Erythroblast (primary cell): ENCODE data around the gene DDX19B.

Experiments
- DNase-seq, 2 experiments: peaks; one replicate each; lab custom pipeline; 2025; lab: John Stamatoyannopoulos, UW
- GATA1 ChIP-seq: IDR thresholded peaks from 2 replicates; pipeline ENCODE4 v1.6.1; 2011; ENCODE audit warnings: low read depth, mild to moderate bottlenecking, control low read depth, low read length, moderate library complexity
- POLR2A ChIP-seq: IDR thresholded peaks from 2 replicates; pipeline ENCODE4 v1.6.1; 2011; ENCODE audit warnings: mild to moderate bottlenecking, low read length

The DDX19B gene

GRCh38 chr16:70364399-70364798, 65.4 kb downstream of the DDX19B start:
- TF ChIP-seq GATA1 (no peak), POLR2A (no peak)
- DNase-seq = no peak

- peak; percentile 15 to 49 for DNase-seq
Observed at GRCh38 chr16:70370145-70370544, 71.2 kb downstream of the DDX19B start.

- DNase-seq = no peak
Observed at GRCh38 chr16:70370924-70371323, 71.9 kb downstream of the DDX19B start.

GRCh38 chr16:70372921-70373728, 74.1 kb downstream of the DDX19B start:
- TF ChIP-seq GATA1 (no peak), POLR2A (no peak)
- peak in 1 of 2 experiments; percentile 24 for DNase-seq

More at GRCh38 chr16:70370924-70371323, 71.9 kb downstream of the DDX19B start:
- TF ChIP-seq POLR2A = no peak
- TF ChIP-seq GATA1 = no peak

GRCh38 chr16:70374213-70374612, 75.2 kb downstream of the DDX19B start:
- no peak for TF ChIP-seq GATA1
- peak; percentile 4 for TF ChIP-seq POLR2A
- no peak for DNase-seq

GRCh38 chr16:70375636-70376611, 76.9 kb downstream of the DDX19B start:
- DNase-seq = no peak
- TF ChIP-seq POLR2A (no peak), GATA1 (no peak)

GRCh38 chr16:70377782-70378181, 78.8 kb downstream of the DDX19B start:
- no peak for DNase-seq
- TF ChIP-seq POLR2A (no peak), GATA1 (no peak)

GRCh38 chr16:70378869-70379493, 80.0 kb downstream of the DDX19B start:
- TF ChIP-seq GATA1 (no peak), POLR2A (no peak)
- DNase-seq = no peak

GRCh38 chr16:70380248-70380918, 81.4 kb downstream of the DDX19B start:
- TF ChIP-seq GATA1 (no peak), POLR2A (no peak)
- peak; percentile 49 to 57 for DNase-seq

- TF ChIP-seq POLR2A (peak; percentile 74), GATA1 (no peak)
- DNase-seq = peak; percentile 96
Observed at GRCh38 chr16:70380919-70381603, 82.1 kb downstream of the DDX19B start.

- no peak for DNase-seq
- no peak for TF ChIP-seq GATA1
- no peak for TF ChIP-seq POLR2A
Observed at GRCh38 chr16:70381604-70382342, 82.8 kb downstream of the DDX19B start.

- DNase-seq = no peak
- TF ChIP-seq GATA1 = no peak
- no peak for TF ChIP-seq POLR2A
Observed at GRCh38 chr16:70383421-70383960, 84.5 kb downstream of the DDX19B start.
